ENCODE data around the gene DGKH.

DNA sequence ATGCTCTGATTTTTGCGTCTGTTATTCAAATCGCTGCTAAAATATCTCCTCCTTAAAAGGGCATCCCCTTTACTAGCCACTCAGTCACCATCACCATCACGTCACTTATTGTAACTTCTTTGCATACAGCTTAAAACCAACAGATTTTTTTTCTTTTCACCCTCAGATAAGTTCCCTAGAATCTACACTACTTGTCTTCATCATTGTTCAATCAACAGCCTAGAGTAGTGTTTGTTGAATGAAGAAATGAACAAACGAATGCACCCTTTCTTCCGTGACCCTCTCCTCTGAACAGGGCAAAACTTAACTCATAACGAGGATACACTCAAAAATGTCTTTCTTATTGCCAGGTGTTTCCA lies 222.4 kb downstream of the DGKH start:
- TF ChIP-seq, protein P1, sequence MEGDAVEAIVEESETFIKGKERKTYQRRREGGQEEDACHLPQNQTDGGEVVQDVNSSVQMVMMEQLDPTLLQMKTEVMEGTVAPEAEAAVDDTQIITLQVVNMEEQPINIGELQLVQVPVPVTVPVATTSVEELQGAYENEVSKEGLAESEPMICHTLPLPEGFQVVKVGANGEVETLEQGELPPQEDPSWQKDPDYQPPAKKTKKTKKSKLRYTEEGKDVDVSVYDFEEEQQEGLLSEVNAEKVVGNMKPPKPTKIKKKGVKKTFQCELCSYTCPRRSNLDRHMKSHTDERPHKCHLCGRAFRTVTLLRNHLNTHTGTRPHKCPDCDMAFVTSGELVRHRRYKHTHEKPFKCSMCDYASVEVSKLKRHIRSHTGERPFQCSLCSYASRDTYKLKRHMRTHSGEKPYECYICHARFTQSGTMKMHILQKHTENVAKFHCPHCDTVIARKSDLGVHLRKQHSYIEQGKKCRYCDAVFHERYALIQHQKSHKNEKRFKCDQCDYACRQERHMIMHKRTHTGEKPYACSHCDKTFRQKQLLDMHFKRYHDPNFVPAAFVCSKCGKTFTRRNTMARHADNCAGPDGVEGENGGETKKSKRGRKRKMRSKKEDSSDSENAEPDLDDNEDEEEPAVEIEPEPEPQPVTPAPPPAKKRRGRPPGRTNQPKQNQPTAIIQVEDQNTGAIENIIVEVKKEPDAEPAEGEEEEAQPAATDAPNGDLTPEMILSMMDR (IDR thresholded peaks at IDR 0.05): no peak
- TF ChIP-seq POLR2A (IDR thresholded peaks at IDR 0.05): no peak
